Loucy (cell line): ENCODE results near the gene HMCES.

Experiments
- CTCF ChIP-seq: fragments of 200-600 bp; sonication (generic); conservative IDR thresholded peaks from 2 replicates; pipeline ENCODE4 v1.5.1; 2014; ENCODE audit warnings: mild to moderate bottlenecking, antibody characterized with exemption, low read length
- EZH2phosphoT487 ChIP-seq: fragments of 200-600 bp; IDR thresholded peaks from 2 replicates; pipeline ENCODE4 v1.6.1; 2018; ENCODE audit warnings: antibody characterized with exemption, mild to moderate bottlenecking, moderate library complexity, borderline replicate concordance

- TF ChIP-seq CTCF: no peak
- no peak for TF ChIP-seq EZH2phosphoT487
These were observed 4.2 kb downstream of the HMCES start for GRCh38 chr3:129282727-129283327.
